Kidney (tissue), 14 donors: ENCODE data around the gene SNAI3. TPM values are rescaled to one million over a fixed set of nuclear protein-coding genes. Genes with fewer than 3 reads are reported as not detected.

ENCODE experiments used
- DNase-seq, 5 donors: peaks; one replicate each; pipeline ENCODE4 v3.0.0-alpha.2; 2013 to 2020
- FAIRE-seq: peaks from 2 replicates; lab custom pipeline; 2012; peaks lifted over from hg19 to GRCh38; lab: Jason Lieb, UNC
- H3K27ac ChIP-seq, 2 donors: one replicate each; pipeline ENCODE4 v1.7.0; 2013; ENCODE audit warnings: low read depth in 2 of 2, low read length in 2 of 2, inconsistent platforms in 1 of 2
- H3K27me3 ChIP-seq: one replicate; pipeline ENCODE4 v1.7.1; 2013; ENCODE audit warnings: low read length, inconsistent platforms; ENCODE audit not compliant: control insufficient read depth, insufficient read depth
- H3K36me3 ChIP-seq, 3 donors: one replicate each; pipeline versions ENCODE4 v1.7.0 to v1.7.1; 2013; ENCODE audit warnings: low read length in 3 of 3, control low read depth in 1 of 3, inconsistent platforms in 1 of 3; ENCODE audit not compliant: insufficient read depth in 3 of 3, control insufficient read depth in 2 of 3
- H3K4me1 ChIP-seq, 3 donors: one replicate each; pipeline versions ENCODE4 v1.7.0 to v1.7.1; 2013; ENCODE audit warnings: low read length in 3 of 3, inconsistent platforms in 1 of 3, low read depth in 1 of 3; ENCODE audit not compliant: control insufficient read depth in 2 of 3, insufficient read depth in 2 of 3
- H3K4me3 ChIP-seq, 3 donors: one replicate each; pipeline versions ENCODE4 v1.7.0 to v1.8.1; 2013; ENCODE audit warnings: low read length in 3 of 3, control low read depth in 1 of 3, inconsistent platforms in 1 of 3
- H3K9ac ChIP-seq, 3 donors: one replicate each; pipeline versions ENCODE4 v1.7.0 to v1.7.1; 2013; ENCODE audit warnings: low read length in 3 of 3, control low read depth in 1 of 3, inconsistent platforms in 1 of 3
- H3K9me3 ChIP-seq, 3 donors: one replicate each; pipeline versions ENCODE4 v1.7.0 to v1.7.1; 2013; ENCODE audit warnings: low read length in 3 of 3, control low read depth in 1 of 3, inconsistent platforms in 1 of 3; ENCODE audit not compliant: control insufficient read depth in 2 of 3, insufficient read depth in 1 of 3
- CTCF ChIP-seq: IDR thresholded peaks from 3 replicates; pipeline ENCODE4 v1.5.1; 2012; ENCODE audit warnings: mild to moderate bottlenecking, moderate library complexity, borderline replicate concordance; ENCODE audit not compliant: insufficient read depth; ENCODE audit errors: extremely low read depth
- intact Hi-C: fragments of 100-400 bp; cut with DNase I; formaldehyde crosslinking; loops from one replicate; pipeline ENCODE4 v1.11.1; 2022
- polyA plus RNA-seq: library from polyadenylated mRNA; stranded (reverse); fragments of 350-450 nt; fragmentation: Illumina TruSeq; extraction: RNeasy Lipid Tissue Mini Kit (QIAGEN cat#74804); gene quantifications from one replicate; pipeline ENCODE4 v1.2.3, GENCODE V29; 2014; ENCODE audit warnings: low read depth, low replicate concordance; ENCODE audit not compliant: insufficient read depth
- total RNA-seq: library from RNA; stranded (reverse); fragmentation: NEBNext Ultra II Directional; extraction: Animal tissue kit (Norgen Biotek cat#: 25700); gene quantifications from one replicate; pipeline ENCODE4 v1.2.1, GENCODE V29; 2021
- donor health status: control.
- donor health status: control.
- donor health status: control.
- donor health status: control.
- donor health status: control.
- donor health status: DM: yes; HTN: yes; CAD: no.
- donor health status: Normal renal cell carcinoma (clear cell type).

The SNAI3 gene
- total and polyA plus RNA-seq, 2 donors from 2014 or later: 0.75 to 2.3 TPM

GRCh38 chr16:88694221-88695087 lies 8.1 kb upstream of the SNAI3 start:
- Histone ChIP-seq H3K4me1 (peaks cover 0 to under 1% (median 0%) of the 10 kb centered on the region in 3 donors), H3K4me3 (no peak overlapping the region), H3K27me3 (no peaks in the 10 kb centered on the region), H3K9me3 (no peaks in the 10 kb centered on the region), H3K9ac (no peak overlapping the region), H3K27ac (no peak overlapping the region), H3K36me3 (no peaks in the 10 kb centered on the region)
- intact Hi-C loops: no loop called here
- DNase-seq (no peak), FAIRE-seq (no peak)
- TF ChIP-seq CTCF: no peak

- FAIRE-seq (no peak), DNase-seq (no peak)
- H3K4me3 ChIP-seq: no peak overlapping the region
- no peaks in the 10 kb centered on the region for H3K9me3 ChIP-seq
- H3K4me1 ChIP-seq: no peaks in the 10 kb centered on the region
- peaks cover 2% of the 10 kb centered on the region for H3K27me3 ChIP-seq
- no peaks in the 10 kb centered on the region for H3K36me3 ChIP-seq
- H3K27ac ChIP-seq: no peak overlapping the region
- intact Hi-C loops: no loop called here
- no peak for TF ChIP-seq CTCF
- H3K9ac ChIP-seq: no peak overlapping the region
Measured at GRCh38 chr16:88693420-88694177, 7.3 kb upstream of the SNAI3 start.

GRCh38 chr16:88692861-88693260 lies 6.6 kb upstream of the SNAI3 start:
- FAIRE-seq: no peak
- no peak overlapping the region for H3K9ac ChIP-seq
- intact Hi-C loops: no loop called here

More at GRCh38 chr16:88692861-88693260, 6.6 kb upstream of the SNAI3 start:
- Histone ChIP-seq H3K36me3 (no peaks in the 10 kb centered on the region), H3K4me3 (no peak overlapping the region), H3K9me3 (no peaks in the 10 kb centered on the region), H3K27me3 (peaks cover 2% of the 10 kb centered on the region), H3K4me1 (no peaks in the 10 kb centered on the region), H3K27ac (no peak overlapping the region)
- no peak for DNase-seq
- no peak for TF ChIP-seq CTCF
